ENCODE measurements around the gene GGA1.
"Not testable (repeated sequence)": the region's sequence is repeated elsewhere in the genome, so short reads cannot be mapped to it uniquely, and the experiment has no call there.

GGA1 gene

DNA sequence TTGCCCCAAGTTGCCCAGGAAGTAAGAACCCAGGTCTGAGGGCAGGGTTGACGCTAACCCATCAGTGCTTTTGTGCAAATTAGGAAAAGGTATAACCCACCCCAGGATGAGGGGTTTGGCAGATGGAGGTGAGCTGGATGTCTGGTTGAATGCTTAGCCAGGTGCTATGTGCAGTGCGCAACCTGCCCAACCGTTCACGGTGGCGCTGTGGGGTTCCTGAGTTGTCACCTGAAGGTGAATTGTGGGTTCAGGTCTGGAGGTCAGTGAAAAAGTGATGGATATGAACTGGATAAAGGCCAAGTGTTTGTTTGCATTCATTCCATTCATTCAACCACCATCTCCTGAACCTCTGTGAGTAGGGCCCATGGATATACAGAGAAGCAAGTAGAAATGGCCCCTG, 14.4 kb upstream of the GGA1 start:
- ATAC-seq (ENCODE audit: low read depth) (no peak), DNase-seq (ENCODE audit: low spot score) (no peak)
- Histone ChIP-seq H3K4me1 (ENCODE audit: insufficient read depth, poor library complexity, severe bottlenecking) (no peaks in the 10 kb centered on the region), H3K36me3 (ENCODE audit: low read depth) (no peaks in the 10 kb centered on the region), H3K9me3 (ENCODE audit: severe bottlenecking) (no peaks in the 10 kb centered on the region), H3K27ac (ENCODE audit: poor library complexity, severe bottlenecking) (no peak overlapping the region), H3K27me3 (ENCODE audit: insufficient read depth, poor library complexity, severe bottlenecking) (no peaks in the 10 kb centered on the region), H3K4me3 (ENCODE audit: severe bottlenecking) (no peak overlapping the region)
- TF ChIP-seq, protein P1, sequence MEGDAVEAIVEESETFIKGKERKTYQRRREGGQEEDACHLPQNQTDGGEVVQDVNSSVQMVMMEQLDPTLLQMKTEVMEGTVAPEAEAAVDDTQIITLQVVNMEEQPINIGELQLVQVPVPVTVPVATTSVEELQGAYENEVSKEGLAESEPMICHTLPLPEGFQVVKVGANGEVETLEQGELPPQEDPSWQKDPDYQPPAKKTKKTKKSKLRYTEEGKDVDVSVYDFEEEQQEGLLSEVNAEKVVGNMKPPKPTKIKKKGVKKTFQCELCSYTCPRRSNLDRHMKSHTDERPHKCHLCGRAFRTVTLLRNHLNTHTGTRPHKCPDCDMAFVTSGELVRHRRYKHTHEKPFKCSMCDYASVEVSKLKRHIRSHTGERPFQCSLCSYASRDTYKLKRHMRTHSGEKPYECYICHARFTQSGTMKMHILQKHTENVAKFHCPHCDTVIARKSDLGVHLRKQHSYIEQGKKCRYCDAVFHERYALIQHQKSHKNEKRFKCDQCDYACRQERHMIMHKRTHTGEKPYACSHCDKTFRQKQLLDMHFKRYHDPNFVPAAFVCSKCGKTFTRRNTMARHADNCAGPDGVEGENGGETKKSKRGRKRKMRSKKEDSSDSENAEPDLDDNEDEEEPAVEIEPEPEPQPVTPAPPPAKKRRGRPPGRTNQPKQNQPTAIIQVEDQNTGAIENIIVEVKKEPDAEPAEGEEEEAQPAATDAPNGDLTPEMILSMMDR (IDR thresholded peaks at IDR 0.05; ENCODE audit: poor library complexity, severe bottlenecking): no peak

DNA sequence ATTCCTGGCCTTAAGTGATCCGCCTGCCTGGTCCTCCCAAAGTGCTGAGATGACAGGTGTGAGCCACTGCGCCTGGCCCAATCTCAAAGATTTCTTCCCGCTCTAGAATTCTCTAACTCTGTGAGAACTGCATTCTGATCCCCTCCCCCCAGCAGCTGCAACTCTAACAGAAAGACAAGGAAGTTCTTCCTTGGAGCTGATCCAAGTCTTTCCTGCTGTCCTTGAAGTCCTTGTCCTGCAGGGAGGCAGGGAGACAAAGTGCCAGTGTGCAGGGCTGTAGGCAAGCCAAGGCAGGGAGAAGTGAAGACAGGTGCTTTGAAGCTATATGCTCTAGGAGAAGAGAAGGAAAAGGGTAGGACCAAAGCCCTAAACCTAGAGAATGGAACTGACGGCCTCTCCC, 9.5 kb upstream of the GGA1 start:
- Histone ChIP-seq H3K4me3 (ENCODE audit: severe bottlenecking) (no peak overlapping the region), H3K27me3 (ENCODE audit: insufficient read depth, poor library complexity, severe bottlenecking) (no peaks in the 10 kb centered on the region), H3K27ac (ENCODE audit: poor library complexity, severe bottlenecking) (no peak overlapping the region), H3K9me3 (ENCODE audit: severe bottlenecking) (no peaks in the 10 kb centered on the region), H3K36me3 (ENCODE audit: low read depth) (no peaks in the 10 kb centered on the region), H3K4me1 (ENCODE audit: insufficient read depth, poor library complexity, severe bottlenecking) (peaks cover 8% of the 10 kb centered on the region)
- ATAC-seq (ENCODE audit: low read depth) (no peak), DNase-seq (ENCODE audit: low spot score) (no peak)
- TF ChIP-seq, protein P1 (IDR thresholded peaks at IDR 0.05; ENCODE audit: poor library complexity, severe bottlenecking): no peak

DNA sequence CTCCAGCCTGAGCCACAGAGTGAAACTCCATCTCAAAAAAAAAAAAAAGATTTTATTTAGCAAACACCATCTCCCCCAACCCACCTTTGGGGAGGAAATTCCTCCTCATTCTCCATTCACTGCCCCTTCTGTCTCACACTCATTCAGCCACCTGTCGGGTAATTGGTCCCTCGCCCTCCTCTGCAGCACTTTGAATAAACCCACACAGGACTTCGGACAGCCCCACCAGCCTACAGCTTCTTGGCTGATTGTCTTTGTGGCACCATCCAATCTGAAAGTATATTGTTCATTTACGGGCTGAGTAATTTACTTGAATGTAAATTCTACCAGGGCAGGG, 7.5 kb upstream of the GGA1 start:
- ATAC-seq (ENCODE audit: low read depth) (no peak), DNase-seq (ENCODE audit: low spot score) (no peak)
- Histone ChIP-seq H3K27me3 (ENCODE audit: insufficient read depth, poor library complexity, severe bottlenecking) (no peaks in the 10 kb centered on the region), H3K4me3 (ENCODE audit: severe bottlenecking) (no peak overlapping the region), H3K27ac (ENCODE audit: poor library complexity, severe bottlenecking) (peak overlapping the region; percentile 6), H3K36me3 (ENCODE audit: low read depth) (no peaks in the 10 kb centered on the region), H3K4me1 (ENCODE audit: insufficient read depth, poor library complexity, severe bottlenecking) (peaks cover 8% of the 10 kb centered on the region), H3K9me3 (ENCODE audit: severe bottlenecking) (no peaks in the 10 kb centered on the region)
- TF ChIP-seq, protein P1 (IDR thresholded peaks at IDR 0.05; ENCODE audit: poor library complexity, severe bottlenecking): no peak

DNA sequence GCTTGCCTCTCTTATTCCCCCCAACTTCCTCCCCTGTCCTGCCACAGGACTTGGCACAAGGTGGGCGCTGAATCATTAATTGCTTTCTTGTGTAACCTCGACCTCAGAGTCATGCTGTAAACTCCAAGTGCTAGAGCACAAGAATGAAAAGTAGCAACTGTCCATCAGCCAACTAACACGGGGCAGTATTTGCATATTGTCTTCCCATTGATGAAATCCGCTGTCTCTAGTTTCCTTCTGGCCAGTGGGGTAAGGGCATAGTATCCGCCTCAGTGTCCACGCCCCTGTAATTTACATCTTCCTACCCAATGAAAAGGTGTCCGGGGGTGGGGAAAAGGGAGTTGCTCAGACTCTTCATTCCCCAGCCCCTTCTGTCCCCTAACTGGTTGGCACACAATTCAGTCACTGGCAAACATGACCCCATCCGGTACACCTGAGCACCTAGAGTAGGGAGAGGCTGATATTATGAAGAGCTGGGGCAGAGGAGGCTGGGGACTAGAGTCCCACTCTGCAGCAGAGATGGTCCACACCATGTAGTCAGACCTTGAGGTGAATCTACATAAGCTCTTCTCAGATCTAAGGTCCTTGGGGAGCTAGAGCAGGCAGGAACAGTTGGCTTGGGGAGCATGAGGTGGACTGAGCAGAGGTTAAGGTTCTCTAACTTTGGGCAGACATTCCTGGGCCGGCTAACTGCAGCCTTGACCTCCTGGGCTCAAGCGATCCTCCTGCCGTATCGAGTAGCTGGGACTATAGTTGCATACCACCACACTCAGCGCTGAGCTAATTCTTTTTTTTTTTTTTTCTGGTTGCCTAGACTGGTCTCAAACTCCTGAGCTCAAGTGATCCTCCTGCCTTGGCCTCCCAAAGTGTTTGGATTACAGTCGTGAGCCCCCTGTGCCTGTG, 6.8 kb upstream of the GGA1 start:
- peak; percentile 93 for ATAC-seq (ENCODE audit: low read depth)
- H3K27ac ChIP-seq (ENCODE audit: poor library complexity, severe bottlenecking): no peak overlapping the region

DNA sequence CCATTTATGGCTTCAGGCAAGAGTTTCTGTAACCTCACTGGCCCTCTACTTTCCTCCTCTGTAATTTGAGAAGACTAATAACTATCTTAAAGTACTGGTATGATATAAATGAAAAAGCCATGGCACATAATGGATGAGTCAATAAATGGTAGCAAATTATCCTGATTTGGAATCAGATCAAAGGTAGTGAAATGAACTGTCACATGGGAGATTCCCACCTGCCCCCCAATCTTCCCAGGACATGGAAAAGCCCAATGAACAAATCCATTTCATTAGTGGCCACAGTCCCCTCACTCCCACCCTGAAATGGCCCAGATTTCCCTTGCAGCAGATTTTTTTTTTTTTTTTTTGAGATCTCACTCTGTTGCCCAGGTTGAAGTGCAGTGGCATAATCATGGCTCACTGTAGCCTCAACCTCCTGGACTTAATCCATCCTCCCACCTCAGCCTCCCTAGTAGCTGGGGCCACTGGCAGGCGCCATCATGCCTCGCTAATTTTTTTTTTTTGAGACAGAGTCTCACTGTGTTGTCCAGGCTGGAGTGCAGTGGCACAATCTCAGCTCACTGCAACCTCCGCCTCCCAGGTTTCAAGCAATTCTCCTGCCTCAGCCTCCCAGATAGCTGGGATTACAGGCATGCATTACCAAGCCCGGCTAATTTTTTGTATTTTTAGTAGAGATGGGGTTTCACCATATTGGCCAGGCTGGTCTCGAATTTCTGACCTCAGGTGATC, 5.9 kb upstream of the GGA1 start:
- H3K27ac ChIP-seq (ENCODE audit: poor library complexity, severe bottlenecking); H3K4me3 ChIP-seq (ENCODE audit: severe bottlenecking); H3K27me3 ChIP-seq (ENCODE audit: insufficient read depth, poor library complexity, severe bottlenecking); H3K4me1 ChIP-seq (ENCODE audit: insufficient read depth, poor library complexity, severe bottlenecking); H3K36me3 ChIP-seq (ENCODE audit: low read depth); DNase-seq (ENCODE audit: low spot score); ATAC-seq (ENCODE audit: low read depth); H3K9me3 ChIP-seq (ENCODE audit: severe bottlenecking): not testable (repeated sequence)

More for the DNA sequence above, 6.8 kb upstream of the GGA1 start:
- TF ChIP-seq, protein P1 (IDR thresholded peaks at IDR 0.05; ENCODE audit: poor library complexity, severe bottlenecking): no peak
- DNase-seq (ENCODE audit: low spot score): no peak
- H3K9me3 ChIP-seq (ENCODE audit: severe bottlenecking): no peaks in the 10 kb centered on the region
- no peaks in the 10 kb centered on the region for H3K36me3 ChIP-seq (ENCODE audit: low read depth)
- H3K4me1 ChIP-seq (ENCODE audit: insufficient read depth, poor library complexity, severe bottlenecking): peaks cover 8% of the 10 kb centered on the region
- H3K4me3 ChIP-seq (ENCODE audit: severe bottlenecking): no peak overlapping the region
- no peaks in the 10 kb centered on the region for H3K27me3 ChIP-seq (ENCODE audit: insufficient read depth, poor library complexity, severe bottlenecking)
